H7 (cell line): ENCODE data around the gene TRAPPC10. TPM values are rescaled to one million over a fixed set of nuclear protein-coding genes. Genes with fewer than 3 reads are reported as not detected.
"Not testable (repeated sequence)": the region's sequence is repeated elsewhere in the genome, so short reads cannot be mapped to it uniquely, and the experiment has no call there.

Experiments used
- DNase-seq: peaks from one replicate; pipeline ENCODE4 v3.0.0; 2012
- H3K27me3 ChIP-seq: 2 replicates; pipeline ENCODE4 v1.6.0; 2011; ENCODE audit warnings: mild to moderate bottlenecking, low read length; ENCODE audit not compliant: control insufficient read depth, insufficient read depth
- H3K36me3 ChIP-seq: replicated peaks from 2 replicates; pipeline ENCODE4 v1.5.1; 2011; ENCODE audit warnings: low read length; ENCODE audit not compliant: control insufficient read depth, insufficient read depth
- H3K4me3 ChIP-seq: 2 replicates; pipeline ENCODE4 v1.5.1; 2011; ENCODE audit warnings: low read depth, mild to moderate bottlenecking, control low read depth, low read length, moderate library complexity; ENCODE audit not compliant: insufficient read depth
- total RNA-seq: library from RNA; depleted of rRNA; stranded (reverse); fragments of >200 nt; shearing (Covaris generic); gene quantifications from 2 replicates; pipeline ENCODE4 v1.2.3, GENCODE V29; 2014

The TRAPPC10 gene
- total RNA-seq, 1 experiment from 2014 or later: 24.8 TPM

GRCh38 chr21:44085491-44086321, 73.6 kb downstream of the TRAPPC10 start:
- DNase-seq: no peak
- Histone ChIP-seq H3K4me3 (no peak overlapping the region), H3K27me3 (no peaks in the 10 kb centered on the region), H3K36me3 (peaks cover 28% of the 10 kb centered on the region)

DNA sequence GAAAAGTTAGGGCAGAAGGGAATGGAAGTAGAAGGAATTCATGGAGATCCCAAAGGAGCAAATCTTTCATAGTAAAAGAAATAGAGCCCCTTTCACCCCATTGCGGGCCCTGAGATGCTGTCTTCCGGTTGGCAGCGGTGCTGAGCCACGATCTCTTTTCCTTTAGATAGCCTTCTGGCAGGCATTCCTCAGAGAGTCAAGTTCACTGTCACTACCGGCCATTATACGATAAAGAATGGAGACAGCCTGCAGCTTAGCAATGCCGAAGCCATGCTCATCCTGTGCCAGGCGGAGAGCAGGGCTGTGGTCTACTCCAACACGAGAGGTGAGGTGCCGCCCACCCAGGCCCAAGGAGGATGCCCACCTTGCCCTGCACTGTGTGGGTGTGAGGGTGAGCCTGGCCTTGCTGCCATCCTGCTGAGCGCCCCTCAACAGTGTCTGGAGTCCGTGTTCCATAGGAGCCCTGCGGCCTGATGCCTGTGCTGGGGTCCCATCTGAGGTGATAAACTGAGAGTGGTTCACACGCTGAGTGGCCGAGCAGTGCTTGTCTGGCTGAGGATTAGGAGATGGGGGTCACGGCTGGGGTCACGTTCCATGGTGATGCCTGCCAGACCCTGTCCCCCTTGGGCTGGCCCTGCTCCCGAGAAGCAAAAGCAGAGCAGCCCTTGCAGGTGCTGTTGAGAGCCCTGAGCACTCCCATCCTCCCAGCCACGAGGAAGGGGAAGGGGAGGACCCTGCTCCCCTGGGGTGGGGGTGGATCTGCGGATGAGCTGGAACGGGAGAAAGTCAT, 74.7 kb downstream of the TRAPPC10 start:
- DNase-seq: no peak

DNA sequence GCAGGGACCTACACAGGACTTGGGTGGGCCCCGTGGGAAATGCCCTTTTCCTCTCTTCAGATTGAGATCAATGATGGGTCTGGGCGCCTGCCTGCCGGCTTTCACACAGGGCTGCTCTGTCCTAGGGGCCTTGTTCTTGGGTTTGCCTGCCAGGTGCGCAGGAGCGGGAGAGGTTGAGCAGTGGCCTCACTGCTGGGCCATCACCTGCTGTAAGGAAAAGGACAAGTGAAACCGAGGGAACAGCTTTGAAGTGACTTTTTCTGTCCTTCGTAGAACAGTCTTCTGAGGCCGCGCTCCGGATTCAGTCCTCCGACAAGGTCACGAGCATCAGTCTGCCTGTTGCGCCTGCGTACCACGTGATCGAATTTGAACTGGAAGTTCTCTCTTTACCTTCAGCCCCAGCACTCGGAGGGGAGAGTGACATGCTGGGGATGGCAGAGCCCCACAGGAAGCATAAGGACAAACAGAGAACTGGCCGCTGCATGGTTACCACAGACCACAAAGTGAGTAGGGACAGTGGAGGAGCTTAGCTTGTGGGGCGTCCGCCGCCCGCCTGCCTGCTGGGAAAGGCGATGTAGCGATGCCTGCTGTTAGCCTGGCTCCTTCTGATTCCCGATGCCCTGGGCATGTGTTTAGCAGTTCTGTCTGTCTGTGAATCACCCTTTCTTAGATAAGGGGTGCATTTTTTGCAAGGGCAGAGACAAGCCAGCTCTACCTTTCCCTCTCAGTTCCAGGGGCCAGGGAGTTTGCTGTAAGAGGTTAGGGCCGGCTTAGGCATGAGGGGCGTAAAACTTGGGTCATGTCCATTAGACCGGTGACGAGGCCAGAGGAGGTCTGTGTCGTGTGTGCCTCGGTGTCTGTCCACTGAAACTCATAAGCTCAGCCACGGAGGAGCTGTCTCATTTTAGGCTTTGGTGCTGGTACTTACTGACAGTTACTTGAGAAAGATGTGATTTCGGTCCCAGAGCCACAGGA, 75.6 kb downstream of the TRAPPC10 start:
- no peak overlapping the region for H3K4me3 ChIP-seq
- H3K27me3 ChIP-seq: no peaks in the 10 kb centered on the region
- DNase-seq: no peak
- H3K36me3 ChIP-seq: peaks cover 27% of the 10 kb centered on the region

More for the DNA sequence above, 74.7 kb downstream of the TRAPPC10 start:
- no peak overlapping the region for H3K4me3 ChIP-seq
- H3K27me3 ChIP-seq: no peaks in the 10 kb centered on the region
- H3K36me3 ChIP-seq: peaks cover 27% of the 10 kb centered on the region

DNA sequence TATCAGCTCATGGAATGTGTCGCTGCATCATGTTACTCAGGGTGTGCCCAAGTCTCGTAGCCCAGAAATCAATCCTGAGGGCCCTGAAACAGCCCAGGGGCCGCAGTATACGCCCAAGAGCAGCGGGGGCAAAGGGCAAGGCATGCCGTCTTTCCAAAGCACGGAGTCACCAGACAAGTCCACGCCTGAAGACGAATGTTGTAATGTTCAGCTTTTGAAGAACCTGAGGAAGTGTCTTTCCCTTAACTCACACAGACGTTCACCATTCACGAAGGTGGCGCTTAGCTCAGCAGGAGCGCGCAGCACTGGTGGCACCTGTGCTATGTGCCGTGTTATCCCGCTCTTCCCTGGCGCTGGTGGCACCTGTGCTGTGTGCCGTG, 76.3 kb downstream of the TRAPPC10 start:
- H3K36me3 ChIP-seq: peaks cover 25% of the 10 kb centered on the region
- DNase-seq: no peak
- H3K4me3 ChIP-seq: no peak overlapping the region
- no peaks in the 10 kb centered on the region for H3K27me3 ChIP-seq

GRCh38 chr21:44089001-44089911, 77.1 kb downstream of the TRAPPC10 start:
- peaks cover 28% of the 10 kb centered on the region for H3K36me3 ChIP-seq
- DNase-seq: no peak
- no peaks in the 10 kb centered on the region for H3K27me3 ChIP-seq
- no peak overlapping the region for H3K4me3 ChIP-seq

- H3K27me3 ChIP-seq: no peaks in the 10 kb centered on the region
- H3K36me3 ChIP-seq: peaks cover 28% of the 10 kb centered on the region
- H3K4me3 ChIP-seq: no peak overlapping the region
- DNase-seq: no peak
Measured at GRCh38 chr21:44090325-44090724, 78.2 kb downstream of the TRAPPC10 start.

DNA sequence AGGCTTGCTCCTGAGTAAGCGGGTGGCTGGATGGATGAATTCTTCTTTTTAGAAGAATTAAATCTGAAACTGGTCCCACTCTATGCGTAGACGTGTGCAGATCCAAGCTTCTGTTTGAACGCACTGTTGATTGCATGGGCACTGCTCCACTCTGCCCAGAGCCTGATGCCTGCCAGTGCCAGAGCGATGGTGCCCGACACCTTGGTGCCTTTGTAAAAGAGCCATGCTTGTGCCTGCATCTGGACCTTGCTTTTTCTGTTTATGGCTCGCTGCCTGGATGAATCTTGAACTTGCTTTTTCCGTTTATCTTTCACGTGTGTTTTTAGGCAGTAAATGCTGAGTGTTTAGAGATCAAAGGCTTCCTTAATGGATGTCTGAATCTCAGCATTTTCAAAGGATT, 80.1 kb downstream of the TRAPPC10 start:
- DNase-seq: no peak
- peaks cover 28% of the 10 kb centered on the region for H3K36me3 ChIP-seq

GRCh38 chr21:44093761-44094160, 81.7 kb downstream of the TRAPPC10 start:
- DNase-seq: no peak
- Histone ChIP-seq H3K36me3 (peaks cover 20% of the 10 kb centered on the region), H3K4me3 (no peak overlapping the region), H3K27me3 (no peaks in the 10 kb centered on the region)

More for the DNA sequence above, 80.1 kb downstream of the TRAPPC10 start:
- Histone ChIP-seq H3K4me3 (no peak overlapping the region), H3K27me3 (no peaks in the 10 kb centered on the region)

- no peak overlapping the region for H3K4me3 ChIP-seq
- DNase-seq: no peak
- no peaks in the 10 kb centered on the region for H3K27me3 ChIP-seq
- H3K36me3 ChIP-seq: peaks cover 13% of the 10 kb centered on the region
Measured at GRCh38 chr21:44094832-44095231, 82.7 kb downstream of the TRAPPC10 start.

- not testable (repeated sequence) for H3K4me3 ChIP-seq, DNase-seq, H3K27me3 ChIP-seq, H3K36me3 ChIP-seq
Measured at GRCh38 chr21:44098507-44098906, 86.4 kb downstream of the TRAPPC10 start.

DNA sequence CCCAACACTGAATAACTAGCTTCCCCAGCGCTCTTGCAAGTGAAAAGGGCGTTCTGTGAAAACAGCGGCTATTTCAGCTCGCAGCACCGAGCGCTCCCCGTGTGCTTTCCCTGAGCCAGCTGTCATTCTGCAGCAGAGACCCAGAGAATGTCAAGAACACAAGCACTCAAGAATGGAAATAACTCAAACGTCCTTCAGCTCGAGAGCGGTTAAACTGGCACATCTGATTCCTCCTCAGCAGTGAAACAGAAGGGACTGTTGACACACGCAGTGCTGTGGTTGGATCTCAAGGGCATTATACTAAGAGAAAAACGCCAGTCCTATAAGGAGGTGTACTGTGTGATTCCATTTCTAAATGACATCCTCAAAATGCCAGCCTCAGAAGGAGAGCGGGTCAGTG, 86.9 kb downstream of the TRAPPC10 start:
- H3K36me3 ChIP-seq, DNase-seq, H3K27me3 ChIP-seq, H3K4me3 ChIP-seq: not testable (repeated sequence)

DNA sequence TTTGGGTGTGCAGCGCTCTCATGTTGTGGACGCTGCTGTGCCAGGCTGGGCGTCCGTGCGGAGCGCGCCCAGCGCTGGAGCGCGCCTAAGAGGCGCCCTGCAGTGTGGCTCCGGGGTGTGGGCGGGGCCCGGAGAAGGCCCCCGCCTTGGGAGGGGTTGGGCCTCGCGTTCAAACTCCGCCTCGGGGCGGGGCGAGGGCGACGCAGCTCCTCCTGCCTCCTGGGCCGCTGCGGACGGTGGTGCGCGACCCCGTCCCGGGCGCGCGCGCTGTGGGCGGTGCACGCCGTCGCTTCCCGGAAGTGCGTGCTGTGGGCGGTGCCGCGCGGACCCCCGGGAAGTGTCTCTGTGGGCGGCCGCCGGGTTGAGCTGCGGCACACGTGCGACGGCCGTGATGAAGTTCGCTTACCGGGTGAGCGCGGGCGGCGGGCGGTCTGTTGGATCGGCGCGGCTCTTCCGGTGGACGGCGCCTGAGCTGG, 95.0 kb downstream of the TRAPPC10 start, which contains the start of gene PWP2:
Gene PWP2 (plus strand): TSS at position 374 of the 476 bp plus-strand sequence. CDS start 18 bp downstream, at position 392.
- H3K27me3 ChIP-seq, H3K36me3 ChIP-seq, DNase-seq: not testable (repeated sequence)
- peak within 1 kb of the TSS; percentile 25; the same call in 1 of the 2 replicates for H3K4me3 ChIP-seq

DNA sequence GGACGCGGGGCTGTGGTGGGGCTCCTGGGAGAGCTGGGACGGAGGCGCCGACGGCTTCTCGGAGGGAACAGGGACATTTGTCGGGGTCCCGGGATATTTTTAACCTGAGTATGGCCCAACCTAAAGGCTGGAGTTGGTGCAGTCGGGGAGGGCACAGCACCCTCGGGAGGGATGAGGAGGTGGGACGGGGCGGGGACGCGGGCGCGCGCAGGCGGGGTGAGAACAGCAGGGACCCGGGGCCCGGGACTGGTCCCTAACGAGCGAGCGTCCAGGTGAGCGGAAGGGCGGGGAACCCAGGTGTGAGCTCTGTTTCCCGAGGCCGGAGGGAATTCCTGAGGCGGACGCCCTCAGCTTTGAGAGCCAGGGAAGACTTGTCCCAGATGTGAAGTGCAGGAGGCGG, 95.5 kb downstream of the TRAPPC10 start:
- H3K36me3 ChIP-seq, DNase-seq, H3K27me3 ChIP-seq, H3K4me3 ChIP-seq: not testable (repeated sequence)
